Measurements from ENCODE around the gene ZNF619. TPM values are rescaled to one million over a fixed set of nuclear protein-coding genes. Genes with fewer than 3 reads are reported as not detected.

Gene ZNF619
- total RNA-seq, 1 donor from 2014 or later: 7.3 TPM

DNA sequence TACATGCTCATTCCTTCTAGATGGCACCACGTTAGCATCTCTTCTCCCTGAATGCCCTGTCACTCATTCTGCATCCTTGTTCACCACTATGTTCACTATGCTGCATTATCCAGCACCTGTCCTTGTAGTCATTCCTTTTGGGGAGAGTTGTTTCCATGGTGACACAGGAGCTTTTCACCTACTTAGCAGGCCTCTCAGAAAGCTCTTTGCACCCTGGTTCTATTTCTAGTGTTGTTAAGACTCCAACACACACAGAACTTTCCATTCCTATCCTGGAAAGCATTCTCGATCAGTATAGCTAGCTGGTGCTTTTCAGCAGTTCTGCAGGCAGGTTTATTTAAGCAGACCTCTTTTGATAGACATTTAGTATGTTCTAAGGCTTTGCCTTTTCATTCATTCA, 26.5 kb upstream of the ZNF619 start:
- Mint-ChIP-seq H3K27me3 (no peaks in the 10 kb centered on the region), H3K36me3 (no peaks in the 10 kb centered on the region), H3K4me1 (ENCODE audit: unreplicated experiment) (peaks cover 21% of the 10 kb centered on the region), H3K9me3 (no peaks in the 10 kb centered on the region), H3K27ac (no peak overlapping the region), H3K4me3 (no peak overlapping the region)
- TF ChIP-seq, protein P1, sequence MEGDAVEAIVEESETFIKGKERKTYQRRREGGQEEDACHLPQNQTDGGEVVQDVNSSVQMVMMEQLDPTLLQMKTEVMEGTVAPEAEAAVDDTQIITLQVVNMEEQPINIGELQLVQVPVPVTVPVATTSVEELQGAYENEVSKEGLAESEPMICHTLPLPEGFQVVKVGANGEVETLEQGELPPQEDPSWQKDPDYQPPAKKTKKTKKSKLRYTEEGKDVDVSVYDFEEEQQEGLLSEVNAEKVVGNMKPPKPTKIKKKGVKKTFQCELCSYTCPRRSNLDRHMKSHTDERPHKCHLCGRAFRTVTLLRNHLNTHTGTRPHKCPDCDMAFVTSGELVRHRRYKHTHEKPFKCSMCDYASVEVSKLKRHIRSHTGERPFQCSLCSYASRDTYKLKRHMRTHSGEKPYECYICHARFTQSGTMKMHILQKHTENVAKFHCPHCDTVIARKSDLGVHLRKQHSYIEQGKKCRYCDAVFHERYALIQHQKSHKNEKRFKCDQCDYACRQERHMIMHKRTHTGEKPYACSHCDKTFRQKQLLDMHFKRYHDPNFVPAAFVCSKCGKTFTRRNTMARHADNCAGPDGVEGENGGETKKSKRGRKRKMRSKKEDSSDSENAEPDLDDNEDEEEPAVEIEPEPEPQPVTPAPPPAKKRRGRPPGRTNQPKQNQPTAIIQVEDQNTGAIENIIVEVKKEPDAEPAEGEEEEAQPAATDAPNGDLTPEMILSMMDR (conservative IDR thresholded peaks at IDR 0.05): no peak
- DNase-seq (ENCODE audit: extremely low spot score, unreplicated experiment): no peak

GRCh38 chr3:40451551-40451950, 25.4 kb upstream of the ZNF619 start:
- no peaks in the 10 kb centered on the region for H3K36me3 Mint-ChIP-seq
- H3K4me3 Mint-ChIP-seq: peak overlapping the region; percentile 53
- peaks cover 21% of the 10 kb centered on the region for H3K4me1 Mint-ChIP-seq (ENCODE audit: unreplicated experiment)
- no peaks in the 10 kb centered on the region for H3K9me3 Mint-ChIP-seq
- no peak for DNase-seq (ENCODE audit: extremely low spot score, unreplicated experiment)
- no peaks in the 10 kb centered on the region for H3K27me3 Mint-ChIP-seq
- TF ChIP-seq, protein P1 (conservative IDR thresholded peaks at IDR 0.05): no peak
- H3K27ac Mint-ChIP-seq: peak overlapping the region; percentile 93

GRCh38 chr3:40452057-40452456, 24.9 kb upstream of the ZNF619 start:
- Mint-ChIP-seq H3K4me3 (peak overlapping the region; percentile 94), H3K36me3 (peaks cover 1% of the 10 kb centered on the region), H3K9me3 (no peaks in the 10 kb centered on the region), H3K27ac (peak overlapping the region; percentile 93), H3K4me1 (ENCODE audit: unreplicated experiment) (peaks cover 24% of the 10 kb centered on the region), H3K27me3 (no peaks in the 10 kb centered on the region)
- no peak for DNase-seq (ENCODE audit: extremely low spot score, unreplicated experiment)
- TF ChIP-seq, protein P1 (conservative IDR thresholded peaks at IDR 0.05): no peak

GRCh38 chr3:40452562-40452875, 24.4 kb upstream of the ZNF619 start:
- no peak for DNase-seq (ENCODE audit: extremely low spot score, unreplicated experiment)
- Mint-ChIP-seq H3K4me3 (peak overlapping the region; percentile 94), H3K9me3 (no peaks in the 10 kb centered on the region), H3K27ac (peak overlapping the region; percentile 93), H3K4me1 (ENCODE audit: unreplicated experiment) (peaks cover 25% of the 10 kb centered on the region), H3K36me3 (peaks cover 3% of the 10 kb centered on the region), H3K27me3 (no peaks in the 10 kb centered on the region)
- TF ChIP-seq, protein P1 (conservative IDR thresholded peaks at IDR 0.05): no peak

GRCh38 chr3:40452876-40453730, 23.8 kb upstream of the ZNF619 start:
- Mint-ChIP-seq H3K27me3 (no peaks in the 10 kb centered on the region), H3K4me3 (peak overlapping the region; percentile 94), H3K4me1 (ENCODE audit: unreplicated experiment) (peaks cover 28% of the 10 kb centered on the region), H3K27ac (peak overlapping the region; percentile 93), H3K9me3 (no peaks in the 10 kb centered on the region), H3K36me3 (peaks cover 8% of the 10 kb centered on the region)
- DNase-seq (ENCODE audit: extremely low spot score, unreplicated experiment): peak; percentile 95
- TF ChIP-seq, protein P1 (conservative IDR thresholded peaks at IDR 0.05): no peak
